Subcutaneous abdominal adipose tissue (tissue), 5 donors: ENCODE results near the gene GAS6.
A peak's percentile ranks its signal among the peaks of the same experiment; 100 is the strongest.

Source experiments
- H3K27ac ChIP-seq: one replicate; pipeline ENCODE4 v1.7.0; 2013; ENCODE audit warnings: low read depth, mild to moderate bottlenecking, inconsistent platforms, low read length, moderate library complexity
- H3K27me3 ChIP-seq, 5 donors: one replicate each; pipeline ENCODE4 v1.7.0; 2013; ENCODE audit warnings: low read length in 5 of 5, inconsistent platforms in 1 of 5; ENCODE audit not compliant: control insufficient read depth in 5 of 5, insufficient read depth in 4 of 5
- H3K36me3 ChIP-seq, 5 donors: one replicate each; pipeline ENCODE4 v1.7.0; 2013; ENCODE audit warnings: low read length in 5 of 5; ENCODE audit not compliant: control insufficient read depth in 5 of 5, insufficient read depth in 5 of 5
- H3K4me1 ChIP-seq, 5 donors: one replicate each; pipeline ENCODE4 v1.7.0; 2013; ENCODE audit warnings: low read length in 5 of 5, mild to moderate bottlenecking in 3 of 5, moderate library complexity in 1 of 5; ENCODE audit not compliant: control insufficient read depth in 5 of 5, insufficient read depth in 5 of 5
- H3K4me3 ChIP-seq, 5 donors: one replicate each; pipeline ENCODE4 v1.7.0; 2013; ENCODE audit warnings: low read length in 5 of 5, low read depth in 1 of 5
- H3K9ac ChIP-seq, 5 donors: one replicate each; pipeline ENCODE4 v1.7.0; 2013; ENCODE audit warnings: low read length in 5 of 5, mild to moderate bottlenecking in 4 of 5, moderate library complexity in 3 of 5
- H3K9me3 ChIP-seq, 5 donors: one replicate each; pipeline ENCODE4 v1.7.0; 2013; ENCODE audit warnings: low read length in 5 of 5; ENCODE audit not compliant: control insufficient read depth in 5 of 5
- donor health status: healthy.
- donor health status: healthy.
- donor health status: healthy.
- donor health status: healthy.
- donor health status: healthy.

GAS6 gene

DNA sequence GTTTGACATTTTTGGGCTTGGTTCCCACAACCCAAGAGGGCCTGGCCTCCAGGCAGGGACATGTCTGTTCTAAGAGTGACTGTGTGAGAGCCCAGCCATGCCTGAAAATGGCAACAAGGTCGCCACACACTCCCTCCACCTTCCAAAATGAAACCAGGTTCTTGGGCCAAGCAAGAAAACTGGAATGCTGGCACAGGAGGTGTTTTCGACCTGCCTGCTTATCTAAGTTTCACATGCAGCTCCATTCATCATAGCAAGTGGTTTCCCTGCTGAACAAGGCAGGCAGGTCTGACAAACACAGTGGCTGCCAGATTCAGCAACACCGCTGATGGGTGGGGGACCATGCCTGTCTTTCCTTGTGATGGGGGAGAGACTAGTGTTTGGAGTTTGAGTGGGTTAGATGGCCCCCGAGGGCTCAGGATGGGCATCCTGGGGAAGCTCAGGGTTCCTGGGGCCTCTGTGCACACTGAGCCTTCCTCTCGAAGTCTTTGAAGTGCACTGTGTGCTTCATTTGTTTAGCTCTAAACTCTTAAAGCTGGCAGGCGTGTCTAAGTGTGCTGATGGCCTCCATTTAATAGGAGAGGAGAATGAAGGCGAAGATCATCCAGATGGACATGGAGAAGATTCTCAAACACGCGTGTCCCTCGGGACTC, 17.9 kb upstream of the GAS6 start:
- peaks cover 3 to 51% (median 25%) of the 10 kb centered on the region in 5 donors for H3K4me1 ChIP-seq
- H3K36me3 ChIP-seq = no peaks in the 10 kb centered on the region
- peak overlapping the region in 2 of 5 donors; percentile 0 to 2 for H3K4me3 ChIP-seq
- no peaks in the 10 kb centered on the region for H3K9me3 ChIP-seq
- H3K9ac ChIP-seq = no peak overlapping the region
- H3K27me3 ChIP-seq = peaks cover 0 to 8% (median 0%) of the 10 kb centered on the region in 5 donors
- peak overlapping the region; percentile 4 for H3K27ac ChIP-seq

DNA sequence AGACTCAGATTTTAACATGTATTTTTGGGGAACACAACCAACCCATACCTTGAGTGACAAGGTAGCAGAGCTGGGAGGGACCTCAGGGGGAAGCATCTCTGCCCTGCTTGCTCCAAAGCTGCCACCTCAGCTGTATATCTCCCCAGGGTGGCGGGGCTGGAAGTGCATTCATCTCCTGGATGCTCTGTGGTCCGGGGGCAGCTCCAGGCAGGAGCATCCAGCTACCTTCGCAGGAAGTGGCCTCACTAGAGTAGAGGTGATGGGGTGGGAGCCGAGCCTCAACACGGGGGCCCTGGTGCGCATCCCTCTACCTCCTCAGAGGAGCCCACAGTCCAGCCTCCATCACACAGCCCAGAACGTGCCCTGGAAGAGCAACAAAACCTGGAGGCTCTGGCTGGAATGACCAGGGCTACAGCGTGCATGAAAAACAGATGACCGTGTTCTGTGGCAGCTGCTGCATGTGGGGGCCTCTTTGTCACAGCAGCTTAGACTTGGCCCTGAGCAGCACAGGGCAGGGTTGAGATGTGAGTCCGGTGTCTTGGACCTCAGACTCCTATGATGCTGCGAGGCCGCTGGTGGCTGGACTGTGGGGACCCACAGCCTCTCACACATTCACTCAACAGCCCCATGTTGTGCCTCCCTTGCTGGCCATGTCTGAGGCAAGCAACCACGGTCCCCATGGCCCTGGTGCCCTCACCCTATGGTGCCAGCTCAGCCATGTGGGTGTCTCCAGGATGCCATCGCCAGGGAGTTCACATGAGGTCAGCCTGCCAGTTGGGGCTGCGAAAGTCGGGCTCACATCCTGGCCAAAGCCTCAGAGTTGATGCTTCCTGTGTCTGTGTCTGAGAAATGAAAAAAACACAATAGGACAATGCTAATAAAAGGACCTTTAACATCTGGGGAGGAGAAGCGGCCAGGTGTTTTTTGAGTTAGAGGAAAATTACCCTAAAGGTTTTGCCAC, 17.1 kb upstream of the GAS6 start:
- peaks cover 0 to 8% (median under 1%) of the 10 kb centered on the region in 5 donors for H3K27me3 ChIP-seq
- peaks cover 3 to 52% (median 25%) of the 10 kb centered on the region in 5 donors for H3K4me1 ChIP-seq
- H3K27ac ChIP-seq = peak overlapping the region; percentile 4
- H3K9ac ChIP-seq = no peak overlapping the region
- H3K4me3 ChIP-seq = no peak overlapping the region
- no peaks in the 10 kb centered on the region for H3K9me3 ChIP-seq
- no peaks in the 10 kb centered on the region for H3K36me3 ChIP-seq

DNA sequence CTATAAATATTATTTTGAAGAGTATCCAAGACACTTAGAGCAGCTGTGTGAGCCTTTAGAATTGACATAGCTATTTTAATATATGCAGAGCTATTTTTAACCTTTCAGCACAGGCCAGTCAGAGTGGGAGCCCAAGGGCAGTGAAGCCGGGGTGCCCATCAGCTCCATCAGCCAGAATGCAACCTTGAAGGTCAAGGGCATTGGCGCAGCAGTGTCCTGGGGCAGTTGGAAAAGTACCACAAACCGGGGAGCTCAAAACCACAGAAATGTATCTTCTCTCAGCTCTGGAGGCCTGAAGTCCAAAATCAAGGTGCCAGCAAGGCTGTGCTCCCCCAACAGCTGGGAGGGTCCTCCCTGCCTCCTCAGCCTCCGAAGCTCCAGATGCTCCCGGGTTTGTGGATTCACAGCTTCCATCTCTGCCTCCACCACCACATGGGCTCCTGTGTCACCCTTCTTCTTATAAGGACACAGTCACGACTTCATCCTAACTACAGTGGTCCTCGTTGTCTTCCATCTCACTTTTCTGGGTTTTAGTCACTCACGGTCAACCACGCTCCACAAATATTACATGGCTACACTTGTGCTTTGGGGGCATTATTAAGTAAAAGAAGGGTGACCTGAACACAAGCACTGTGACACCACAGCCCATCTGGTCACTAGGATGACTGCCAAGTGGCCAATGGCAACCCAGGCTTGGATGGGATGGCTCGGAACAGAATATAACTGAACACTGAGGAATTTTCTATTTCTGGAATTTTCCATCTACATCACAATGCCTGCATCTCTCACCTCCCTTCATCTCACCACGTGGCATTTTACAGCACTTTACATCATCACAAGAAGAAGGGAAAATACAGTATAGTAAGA, 15.9 kb upstream of the GAS6 start:
- no peaks in the 10 kb centered on the region for H3K9me3 ChIP-seq
- H3K9ac ChIP-seq = no peak overlapping the region
- no peak overlapping the region for H3K4me3 ChIP-seq
- H3K27ac ChIP-seq = no peak overlapping the region
- H3K36me3 ChIP-seq = no peaks in the 10 kb centered on the region
- H3K27me3 ChIP-seq = peaks cover 0 to 14% (median 6%) of the 10 kb centered on the region in 5 donors
- peaks cover 3 to 56% (median 25%) of the 10 kb centered on the region in 5 donors for H3K4me1 ChIP-seq

DNA sequence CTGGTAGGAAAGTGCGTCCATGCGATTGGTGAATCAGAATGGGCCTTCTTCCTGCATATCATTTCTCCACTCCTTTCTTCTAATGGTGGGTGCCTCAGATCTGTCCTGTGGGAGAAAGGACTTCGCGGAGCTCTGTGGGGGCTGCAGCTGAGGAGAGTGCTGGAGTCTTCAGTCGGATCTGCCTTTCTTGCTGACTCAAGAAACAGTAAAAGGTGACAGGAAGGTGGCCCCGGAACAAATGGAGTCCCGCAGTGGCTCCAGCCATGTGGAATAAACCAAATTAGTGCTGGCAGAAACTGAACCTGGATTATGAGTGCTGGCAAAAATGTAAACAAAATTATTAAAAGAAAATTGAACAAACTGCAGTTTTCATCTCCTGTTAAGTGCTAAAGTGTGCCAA, 15.1 kb upstream of the GAS6 start:
- peaks cover 3 to 55% (median 25%) of the 10 kb centered on the region in 5 donors for H3K4me1 ChIP-seq

DNA sequence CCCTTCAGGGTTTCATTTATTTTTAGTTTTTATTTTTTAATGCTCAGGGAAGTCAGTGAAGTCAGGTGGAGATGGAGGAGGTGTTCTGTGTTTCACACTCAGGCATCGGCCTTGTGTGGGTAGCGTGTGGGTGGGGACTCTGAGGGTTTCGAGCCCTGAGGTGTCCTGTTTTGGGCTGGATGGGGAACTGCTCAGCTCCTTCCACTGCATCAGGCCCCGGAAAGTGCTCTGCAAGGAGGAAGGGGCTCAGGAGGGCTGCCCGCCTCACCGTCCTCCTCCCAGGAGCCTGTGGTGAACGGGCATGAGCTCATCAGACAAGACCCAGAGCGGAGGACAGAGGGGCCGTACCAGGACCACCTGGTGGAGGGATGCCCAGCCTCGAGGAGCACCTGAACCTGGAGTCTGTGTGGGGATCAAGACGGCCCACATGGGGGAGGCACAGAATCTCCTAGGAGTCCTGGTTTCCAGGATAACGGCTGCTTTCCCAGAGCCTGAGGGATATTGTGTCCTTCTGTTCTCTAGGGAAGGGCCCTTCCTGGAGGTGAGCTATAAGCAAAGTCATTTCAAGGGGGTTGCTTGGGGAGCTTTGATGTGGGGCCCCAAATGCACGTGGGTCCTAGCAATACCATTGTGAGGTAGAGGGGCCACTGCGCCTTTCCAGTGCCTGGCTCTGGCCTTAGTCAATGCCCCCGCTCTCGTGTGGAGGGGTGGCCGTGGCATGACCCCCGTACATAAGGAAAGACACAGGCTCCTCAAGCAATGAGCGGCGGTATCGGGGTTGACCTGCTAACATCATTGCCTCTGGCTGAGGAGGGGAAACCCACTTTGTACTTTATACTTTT, 13.5 kb upstream of the GAS6 start:
- Histone ChIP-seq H3K4me1 (peaks cover 3 to 38% (median 20%) of the 10 kb centered on the region in 5 donors), H3K36me3 (no peaks in the 10 kb centered on the region), H3K9ac (no peak overlapping the region), H3K27ac (no peak overlapping the region), H3K27me3 (peaks cover 0 to 13% (median 6%) of the 10 kb centered on the region in 5 donors), H3K4me3 (no peak overlapping the region), H3K9me3 (no peaks in the 10 kb centered on the region)

More for the DNA sequence above, 15.1 kb upstream of the GAS6 start:
- Histone ChIP-seq H3K9ac (no peak overlapping the region), H3K27me3 (peaks cover 0 to 17% (median 6%) of the 10 kb centered on the region in 5 donors), H3K36me3 (no peaks in the 10 kb centered on the region), H3K4me3 (no peak overlapping the region), H3K27ac (no peak overlapping the region), H3K9me3 (no peaks in the 10 kb centered on the region)

DNA sequence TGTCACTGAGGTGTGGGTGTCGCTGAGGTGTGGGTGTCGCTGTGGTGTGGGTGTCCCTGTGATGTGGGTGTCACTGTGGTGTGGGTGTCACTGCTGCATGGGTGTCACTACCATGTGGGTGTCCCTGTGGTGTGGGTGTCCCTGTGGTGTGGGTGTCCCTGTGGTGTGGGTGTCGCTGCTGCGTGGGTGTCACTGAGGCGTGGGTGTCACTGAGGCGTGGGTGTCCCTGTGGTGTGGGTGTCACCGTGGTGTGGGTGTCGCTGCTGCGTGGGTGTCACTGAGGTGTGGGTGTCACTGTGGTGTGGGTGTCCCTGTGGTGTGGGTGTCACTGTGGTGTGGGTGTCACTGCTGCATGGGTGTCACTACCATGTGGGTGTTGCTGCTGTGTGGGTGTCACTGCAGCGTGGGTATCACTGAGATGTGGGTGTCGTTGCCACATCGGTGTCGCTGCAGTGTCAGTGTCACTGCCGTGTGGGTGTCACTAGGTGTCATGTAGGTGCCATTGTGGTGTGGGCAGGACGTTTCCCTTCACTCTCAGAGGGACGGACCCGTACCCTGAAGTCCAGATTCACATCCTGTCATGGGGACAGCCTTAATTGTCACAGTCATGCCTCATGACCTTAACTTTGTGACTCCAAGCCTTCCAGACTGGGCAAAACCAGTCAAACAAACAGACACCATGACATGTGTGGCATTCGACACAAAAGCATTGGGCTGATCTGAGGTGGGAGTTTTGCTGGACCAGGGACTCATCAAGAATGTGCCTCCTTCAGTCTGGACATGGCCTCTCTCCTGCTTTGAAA, 12.7 kb upstream of the GAS6 start:
- H3K4me3 ChIP-seq = no peak overlapping the region
- H3K36me3 ChIP-seq = no peaks in the 10 kb centered on the region
- no peak overlapping the region for H3K9ac ChIP-seq
- no peak overlapping the region for H3K27ac ChIP-seq
- peaks cover 0 to 30% (median 11%) of the 10 kb centered on the region in 5 donors for H3K4me1 ChIP-seq
- H3K9me3 ChIP-seq = no peaks in the 10 kb centered on the region
- peaks cover 0 to 13% (median 6%) of the 10 kb centered on the region in 5 donors for H3K27me3 ChIP-seq

DNA sequence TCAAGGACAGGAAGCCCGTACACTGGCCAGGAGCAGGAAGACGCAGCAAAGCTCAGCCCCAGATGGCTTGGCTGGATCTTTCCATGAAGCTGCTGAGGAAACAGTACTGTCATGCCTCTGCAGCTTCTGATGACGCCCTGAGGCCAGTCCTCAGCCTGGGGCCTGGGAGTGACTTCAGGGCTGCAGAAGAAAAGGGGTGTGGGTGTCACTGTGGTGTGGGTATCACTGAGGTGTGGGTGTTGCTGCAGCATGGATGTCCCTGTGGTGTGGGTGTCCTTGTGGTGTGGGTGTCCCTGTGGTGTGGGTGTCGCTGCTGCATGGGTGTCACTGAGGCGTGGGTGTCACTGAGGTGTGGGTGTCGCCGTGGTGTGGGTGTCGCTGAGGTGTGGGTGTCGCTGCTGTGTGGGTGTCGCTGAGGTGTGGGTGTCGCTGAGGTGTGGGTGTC, 12.0 kb upstream of the GAS6 start:
- no peaks in the 10 kb centered on the region for H3K9me3 ChIP-seq
- H3K27me3 ChIP-seq = peaks cover 0 to 13% (median 6%) of the 10 kb centered on the region in 5 donors
- no peak overlapping the region for H3K4me3 ChIP-seq
- no peak overlapping the region for H3K9ac ChIP-seq
- no peak overlapping the region for H3K27ac ChIP-seq
- H3K4me1 ChIP-seq = peaks cover 0 to 23% (median 6%) of the 10 kb centered on the region in 5 donors
- H3K36me3 ChIP-seq = no peaks in the 10 kb centered on the region

DNA sequence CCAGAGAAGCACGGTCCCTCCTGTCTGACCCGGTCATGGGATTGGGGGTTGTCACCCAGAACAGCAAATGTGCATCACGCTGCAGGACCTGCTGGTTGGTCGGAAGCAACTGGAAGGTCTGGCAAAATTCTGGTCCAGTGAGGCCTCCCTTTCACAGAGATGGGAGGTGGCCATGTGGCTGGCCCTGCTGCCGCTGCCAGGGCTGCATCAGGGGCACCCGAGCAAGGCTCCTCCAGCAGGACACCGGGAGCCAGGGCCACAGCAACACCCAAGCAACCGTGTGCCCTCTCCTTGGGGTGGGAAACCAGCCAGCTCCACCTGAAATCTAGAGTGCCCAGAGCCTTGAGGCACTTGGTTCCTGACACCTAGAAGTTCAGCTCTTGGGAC, 11.5 kb upstream of the GAS6 start:
- H3K9me3 ChIP-seq = no peaks in the 10 kb centered on the region
- H3K4me1 ChIP-seq = peaks cover 0 to 19% (median 4%) of the 10 kb centered on the region in 5 donors
- H3K9ac ChIP-seq = no peak overlapping the region
- H3K27me3 ChIP-seq = peaks cover 0 to 13% (median 6%) of the 10 kb centered on the region in 5 donors
- H3K36me3 ChIP-seq = no peaks in the 10 kb centered on the region
- no peak overlapping the region for H3K27ac ChIP-seq
- no peak overlapping the region for H3K4me3 ChIP-seq
